ENCODE data around the gene FAM149B1.

DNA sequence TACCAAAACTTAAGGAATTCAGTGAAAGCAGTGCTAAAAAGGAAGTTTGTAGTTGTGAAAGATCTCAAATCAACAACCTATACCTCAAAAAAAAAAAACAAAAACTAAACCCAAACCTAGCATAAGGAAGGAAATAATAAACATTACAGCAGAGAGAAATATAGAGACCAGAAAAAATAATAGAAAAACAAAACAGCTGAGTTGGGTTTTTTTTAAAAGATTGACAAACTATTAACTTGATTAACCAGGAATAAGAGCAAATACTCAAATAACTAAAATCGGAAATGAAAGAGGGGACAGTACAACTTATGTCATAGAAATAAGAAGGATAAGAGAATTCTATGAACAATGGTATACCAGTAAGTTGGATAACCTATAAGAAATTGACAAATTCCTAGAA, 6.8 kb upstream of the FAM149B1 start:
- TF ChIP-seq, protein P1, sequence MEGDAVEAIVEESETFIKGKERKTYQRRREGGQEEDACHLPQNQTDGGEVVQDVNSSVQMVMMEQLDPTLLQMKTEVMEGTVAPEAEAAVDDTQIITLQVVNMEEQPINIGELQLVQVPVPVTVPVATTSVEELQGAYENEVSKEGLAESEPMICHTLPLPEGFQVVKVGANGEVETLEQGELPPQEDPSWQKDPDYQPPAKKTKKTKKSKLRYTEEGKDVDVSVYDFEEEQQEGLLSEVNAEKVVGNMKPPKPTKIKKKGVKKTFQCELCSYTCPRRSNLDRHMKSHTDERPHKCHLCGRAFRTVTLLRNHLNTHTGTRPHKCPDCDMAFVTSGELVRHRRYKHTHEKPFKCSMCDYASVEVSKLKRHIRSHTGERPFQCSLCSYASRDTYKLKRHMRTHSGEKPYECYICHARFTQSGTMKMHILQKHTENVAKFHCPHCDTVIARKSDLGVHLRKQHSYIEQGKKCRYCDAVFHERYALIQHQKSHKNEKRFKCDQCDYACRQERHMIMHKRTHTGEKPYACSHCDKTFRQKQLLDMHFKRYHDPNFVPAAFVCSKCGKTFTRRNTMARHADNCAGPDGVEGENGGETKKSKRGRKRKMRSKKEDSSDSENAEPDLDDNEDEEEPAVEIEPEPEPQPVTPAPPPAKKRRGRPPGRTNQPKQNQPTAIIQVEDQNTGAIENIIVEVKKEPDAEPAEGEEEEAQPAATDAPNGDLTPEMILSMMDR (optimal IDR thresholded peaks at IDR 0.05 in 1 of 3, IDR thresholded peaks at IDR 0.05 in 1 of 3, conservative IDR thresholded peaks at IDR 0.05 in 1 of 3; ENCODE audit: extremely low read depth in 1 of 3, insufficient read depth in 2 of 3, low read length in 3 of 3): no peak
- TF ChIP-seq EZH2 (IDR thresholded peaks at IDR 0.05; ENCODE audit: low read length): no peak

All from keratinocyte (primary cell).